Central memory CD8-positive, alpha-beta T cell (primary cell): ENCODE measurements around the gene NUCKS1.
A peak's percentile ranks its signal among the peaks of the same experiment; 100 is the strongest.

ENCODE experiments used
- ATAC-seq: fragments of 150-1000 bp; cut with Tn5 transposase; replicated peaks from 2 replicates; pipeline ENCODE4 v1.10.0; 2022; ENCODE audit warnings: mild to moderate bottlenecking, moderate FRiP score, moderate number of reproducible peaks; ENCODE audit not compliant: poor library complexity, severe bottlenecking; ENCODE audit errors: extremely low read depth
- DNase-seq, 2 donors: peaks; one replicate each; pipeline ENCODE4 v3.0.0; 2021; ENCODE audit warnings: low spot score in 2 of 2
- H3K27ac Mint-ChIP-seq: one replicate; pipeline ENCODE4 v1.8.0; 2022; ENCODE audit warnings: low read depth, mild to moderate bottlenecking, moderate library complexity, mixed read lengths
- H3K27me3 Mint-ChIP-seq: one replicate; pipeline ENCODE4 v1.8.0; 2022; ENCODE audit warnings: mixed read lengths
- H3K36me3 Mint-ChIP-seq: one replicate; pipeline ENCODE4 v1.8.0; 2022; ENCODE audit warnings: mild to moderate bottlenecking, moderate library complexity, mixed read lengths; ENCODE audit not compliant: insufficient read depth
- H3K4me1 Mint-ChIP-seq: one replicate; pipeline ENCODE4 v1.8.0; 2022; ENCODE audit warnings: mixed read lengths
- H3K4me3 Mint-ChIP-seq: one replicate; pipeline ENCODE4 v1.8.0; 2022; ENCODE audit warnings: mild to moderate bottlenecking, moderate library complexity, mixed read lengths
- H3K9me3 Mint-ChIP-seq: one replicate; pipeline ENCODE4 v1.8.0; 2022; ENCODE audit warnings: mixed read lengths

The NUCKS1 gene

DNA sequence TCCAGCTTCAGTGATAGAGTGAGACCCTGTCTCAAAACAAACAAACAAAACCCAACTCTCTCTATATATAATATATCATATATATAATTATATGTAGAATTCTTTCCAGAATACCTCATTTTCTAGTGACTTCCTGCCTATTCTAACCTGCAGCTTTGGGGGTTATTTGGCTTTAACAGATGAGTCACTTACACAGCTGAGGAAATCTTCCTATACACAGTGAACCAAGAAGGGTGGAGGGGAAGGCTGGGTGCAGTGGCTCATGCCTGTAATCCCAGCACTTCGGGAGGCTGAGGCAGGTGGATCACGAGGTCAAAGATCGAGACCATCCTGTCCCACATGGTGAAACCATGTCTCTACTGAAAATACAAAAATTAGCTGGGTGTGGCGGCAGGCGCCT is 16.1 kb upstream of the NUCKS1 start:
- DNase-seq = no peak

DNA sequence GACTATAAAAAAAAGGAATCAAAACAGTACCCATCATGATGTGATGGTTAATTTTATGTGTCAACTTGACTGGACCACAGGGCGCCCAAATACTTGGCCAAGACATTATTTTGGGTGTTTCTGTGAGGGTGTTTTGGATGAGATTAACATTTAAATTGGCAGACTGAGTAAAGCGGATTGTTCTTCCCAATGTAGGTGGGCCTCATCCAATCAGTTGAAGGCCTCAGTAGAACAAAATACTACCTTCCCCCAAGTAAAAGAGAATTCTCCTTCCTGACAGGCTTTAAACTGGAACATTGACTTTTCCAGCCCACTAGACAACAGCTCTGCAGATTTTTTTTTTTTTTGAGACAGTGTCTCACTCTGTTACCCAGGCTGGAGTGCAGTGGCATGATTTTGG is 14.6 kb upstream of the NUCKS1 start:
- DNase-seq (no peak), ATAC-seq (no peak)
- no peak overlapping the region for H3K4me3 Mint-ChIP-seq
- H3K27ac Mint-ChIP-seq = no peak overlapping the region
- no peaks in the 10 kb centered on the region for H3K27me3 Mint-ChIP-seq
- peaks cover 26% of the 10 kb centered on the region for H3K36me3 Mint-ChIP-seq
- H3K9me3 Mint-ChIP-seq = no peaks in the 10 kb centered on the region
- H3K4me1 Mint-ChIP-seq = peaks cover 7% of the 10 kb centered on the region

More for the DNA sequence above, 16.1 kb upstream of the NUCKS1 start:
- no peak for ATAC-seq
- no peaks in the 10 kb centered on the region for H3K27me3 Mint-ChIP-seq
- H3K36me3 Mint-ChIP-seq = peaks cover 41% of the 10 kb centered on the region
- peaks cover 15% of the 10 kb centered on the region for H3K4me1 Mint-ChIP-seq
- H3K9me3 Mint-ChIP-seq = no peaks in the 10 kb centered on the region
- H3K27ac Mint-ChIP-seq = no peak overlapping the region
- no peak overlapping the region for H3K4me3 Mint-ChIP-seq

- no peaks in the 10 kb centered on the region for H3K9me3 Mint-ChIP-seq
- peaks cover 7% of the 10 kb centered on the region for H3K4me1 Mint-ChIP-seq
- no peak for ATAC-seq
- no peak overlapping the region for H3K27ac Mint-ChIP-seq
- no peaks in the 10 kb centered on the region for H3K27me3 Mint-ChIP-seq
- no peak overlapping the region for H3K4me3 Mint-ChIP-seq
- H3K36me3 Mint-ChIP-seq = peaks cover 20% of the 10 kb centered on the region
- DNase-seq = no peak
These were observed 14.0 kb upstream of the NUCKS1 start for GRCh38 chr1:205763980-205764379.

- Mint-ChIP-seq H3K4me3 (no peak overlapping the region), H3K36me3 (peaks cover 3% of the 10 kb centered on the region)
- no peak for ATAC-seq
These were observed 10.6 kb upstream of the NUCKS1 start for GRCh38 chr1:205760606-205761005.

DNA sequence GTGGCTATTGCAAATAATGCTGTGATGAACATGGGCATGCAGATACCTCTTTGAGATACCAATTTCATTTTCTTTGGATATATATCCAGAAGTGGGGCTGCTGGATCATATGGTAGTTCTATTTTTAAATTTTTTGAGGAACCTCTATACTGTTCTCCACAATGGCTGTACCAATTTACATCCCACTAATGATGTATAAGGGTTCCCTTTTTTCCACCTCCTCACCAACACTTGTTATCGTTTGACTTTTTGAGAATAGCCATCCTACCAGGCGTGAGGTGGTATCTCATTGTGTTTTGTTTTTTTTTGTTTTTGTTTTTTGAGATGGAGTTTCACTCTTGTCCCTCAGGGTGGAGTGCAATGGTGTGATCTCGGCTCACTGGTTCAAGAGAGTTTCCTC is 6.6 kb upstream of the NUCKS1 start:
- Mint-ChIP-seq H3K4me3 (no peak overlapping the region), H3K4me1 (no peaks in the 10 kb centered on the region), H3K27ac (no peak overlapping the region), H3K36me3 (peaks cover 6% of the 10 kb centered on the region), H3K9me3 (no peaks in the 10 kb centered on the region), H3K27me3 (no peaks in the 10 kb centered on the region)
- no peak for ATAC-seq
- no peak for DNase-seq

More at GRCh38 chr1:205760606-205761005, 10.6 kb upstream of the NUCKS1 start:
- Mint-ChIP-seq H3K4me1 (no peaks in the 10 kb centered on the region), H3K9me3 (no peaks in the 10 kb centered on the region), H3K27me3 (no peaks in the 10 kb centered on the region), H3K27ac (no peak overlapping the region)
- DNase-seq = no peak

- Mint-ChIP-seq H3K9me3 (no peaks in the 10 kb centered on the region), H3K4me3 (no peak overlapping the region), H3K36me3 (peaks cover 9% of the 10 kb centered on the region), H3K4me1 (peaks cover 5% of the 10 kb centered on the region), H3K27me3 (no peaks in the 10 kb centered on the region), H3K27ac (no peak overlapping the region)
- no peak for ATAC-seq
- no peak for DNase-seq
These were observed 4.9 kb upstream of the NUCKS1 start for GRCh38 chr1:205754857-205755256.

DNA sequence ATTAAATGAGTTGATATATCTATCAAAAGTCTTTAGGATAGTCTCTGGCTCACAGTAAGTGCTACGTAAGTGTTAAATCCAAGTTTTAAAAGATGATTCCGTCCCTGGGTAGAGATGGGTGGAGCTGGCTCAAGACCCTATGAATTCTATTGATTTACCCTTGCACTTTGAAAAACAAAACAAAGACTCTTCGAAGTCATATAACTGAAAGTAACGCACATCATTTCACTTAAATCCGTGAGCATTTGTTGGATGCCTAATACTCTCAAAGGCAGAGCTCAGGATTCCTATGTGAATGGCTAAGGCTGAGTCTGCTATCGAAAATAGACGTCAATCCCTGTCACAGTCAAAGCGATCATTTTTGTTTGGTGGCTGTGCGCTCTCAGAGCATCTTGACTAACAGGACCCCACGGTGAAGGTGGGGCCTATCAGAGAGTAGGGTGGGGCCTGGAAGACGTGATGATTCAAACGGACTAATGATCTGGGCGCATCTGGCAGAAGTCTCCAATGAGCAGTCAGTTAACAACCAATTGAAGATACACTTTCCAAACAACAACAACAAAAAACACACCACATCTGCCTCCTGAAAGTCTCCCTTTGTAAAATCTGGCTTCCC is 1.2 kb upstream of the NUCKS1 start:
- peaks cover 28% of the 10 kb centered on the region for H3K36me3 Mint-ChIP-seq
- peaks cover 31% of the 10 kb centered on the region for H3K4me1 Mint-ChIP-seq
- ATAC-seq (no peak), DNase-seq (no peak)
- no peaks in the 10 kb centered on the region for H3K9me3 Mint-ChIP-seq
- no peaks in the 10 kb centered on the region for H3K27me3 Mint-ChIP-seq
- no peak overlapping the region for H3K27ac Mint-ChIP-seq
- H3K4me3 Mint-ChIP-seq = peak overlapping the region; percentile 98

DNA sequence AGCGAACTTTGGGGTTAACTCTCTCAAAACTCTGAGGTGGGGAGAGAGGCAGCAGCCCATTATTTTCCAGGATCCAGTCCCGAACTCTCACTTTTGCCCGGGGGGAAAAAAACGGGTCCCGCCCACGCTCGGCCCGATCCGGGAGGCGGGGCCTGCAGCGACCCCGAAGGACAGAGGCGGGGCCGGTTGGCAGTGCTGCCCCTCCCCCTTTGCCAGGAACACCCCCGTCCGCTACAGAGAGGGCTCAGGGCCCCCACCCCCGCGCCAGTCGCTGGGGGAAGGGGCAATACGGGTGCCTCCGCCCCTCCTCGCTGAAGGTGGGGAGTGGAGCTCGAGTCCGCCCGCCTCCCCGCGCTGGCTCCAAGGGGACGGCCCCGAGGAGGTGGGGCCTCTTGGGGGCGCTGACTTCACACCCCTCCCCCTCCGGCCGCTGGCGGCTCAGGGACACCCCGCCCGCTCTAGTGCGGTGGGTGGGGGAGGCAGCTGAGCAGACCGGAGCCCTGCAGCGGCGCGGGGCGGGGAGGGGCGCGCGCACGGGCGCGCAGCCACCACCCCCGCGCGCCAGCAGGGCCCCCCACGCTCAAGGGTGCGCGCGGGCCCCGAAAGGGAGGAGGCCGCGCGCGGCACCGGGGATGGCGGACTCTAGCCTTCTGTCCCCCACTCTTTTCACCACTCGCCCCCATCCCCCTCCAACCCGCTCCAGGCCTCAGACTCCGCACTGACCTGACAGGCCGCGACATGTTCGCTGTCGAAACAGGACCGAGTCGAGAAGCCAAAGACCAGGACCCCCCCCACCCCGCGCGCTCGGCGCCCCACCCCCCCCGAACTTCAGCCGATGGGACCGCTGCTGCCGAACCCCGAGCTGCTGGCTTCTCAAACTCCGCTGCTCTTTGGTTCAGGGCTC is 496 bp downstream of the NUCKS1 start:
- peak; percentile 73 for ATAC-seq
- H3K36me3 Mint-ChIP-seq = peaks cover 31% of the 10 kb centered on the region
- no peaks in the 10 kb centered on the region for H3K9me3 Mint-ChIP-seq
- peak; percentile 92 to 97 for DNase-seq
- H3K27ac Mint-ChIP-seq = peak overlapping the region; percentile 99
- peak overlapping the region; percentile 98 for H3K4me3 Mint-ChIP-seq
- H3K4me1 Mint-ChIP-seq = peaks cover 32% of the 10 kb centered on the region
- H3K27me3 Mint-ChIP-seq = no peaks in the 10 kb centered on the region

GRCh38 chr1:205748403-205749233 is 1.4 kb downstream of the NUCKS1 start:
- peaks cover 33% of the 10 kb centered on the region for H3K36me3 Mint-ChIP-seq
- DNase-seq (no peak), ATAC-seq (peak; percentile 12)
- peaks cover 38% of the 10 kb centered on the region for H3K4me1 Mint-ChIP-seq
- H3K9me3 Mint-ChIP-seq = no peaks in the 10 kb centered on the region
- peak overlapping the region; percentile 99 for H3K27ac Mint-ChIP-seq
- no peaks in the 10 kb centered on the region for H3K27me3 Mint-ChIP-seq
- peak overlapping the region; percentile 98 for H3K4me3 Mint-ChIP-seq

DNA sequence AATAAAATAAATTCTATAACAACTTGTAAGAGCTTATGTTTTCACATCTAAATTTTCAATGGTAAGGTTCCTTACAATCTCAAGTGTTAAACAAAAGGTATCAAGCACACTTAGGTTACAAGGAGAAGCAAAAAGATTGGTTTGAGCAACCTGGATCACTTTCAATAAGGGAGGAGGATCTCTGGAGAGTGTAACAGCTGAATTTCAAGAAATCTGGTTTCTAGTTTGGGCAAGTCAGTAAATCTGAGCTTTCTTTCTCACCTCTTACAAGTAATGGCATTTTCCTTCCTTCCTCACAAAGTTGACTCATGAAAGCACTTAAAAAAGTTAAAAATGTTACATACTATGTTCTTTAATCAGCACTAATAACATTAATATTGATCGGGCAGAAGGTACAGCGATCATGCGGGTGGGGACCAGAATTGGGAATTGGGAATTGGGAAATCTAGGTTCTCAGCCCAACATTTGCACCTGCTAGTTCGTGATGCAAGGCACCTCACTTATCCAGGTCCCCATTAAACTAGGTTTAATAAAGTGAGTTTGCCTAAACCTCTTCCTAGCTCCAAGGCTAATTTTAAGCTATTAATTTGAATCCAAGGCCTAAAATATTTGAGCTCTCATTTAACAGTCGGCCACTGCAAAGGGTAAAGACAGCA is 3.1 kb downstream of the NUCKS1 start:
- peaks cover 33% of the 10 kb centered on the region for H3K36me3 Mint-ChIP-seq
- H3K4me3 Mint-ChIP-seq = peak overlapping the region; percentile 23
- ATAC-seq (no peak), DNase-seq (no peak)
- H3K9me3 Mint-ChIP-seq = no peaks in the 10 kb centered on the region
- no peaks in the 10 kb centered on the region for H3K27me3 Mint-ChIP-seq
- peak overlapping the region; percentile 67 for H3K27ac Mint-ChIP-seq
- peaks cover 50% of the 10 kb centered on the region for H3K4me1 Mint-ChIP-seq

DNA sequence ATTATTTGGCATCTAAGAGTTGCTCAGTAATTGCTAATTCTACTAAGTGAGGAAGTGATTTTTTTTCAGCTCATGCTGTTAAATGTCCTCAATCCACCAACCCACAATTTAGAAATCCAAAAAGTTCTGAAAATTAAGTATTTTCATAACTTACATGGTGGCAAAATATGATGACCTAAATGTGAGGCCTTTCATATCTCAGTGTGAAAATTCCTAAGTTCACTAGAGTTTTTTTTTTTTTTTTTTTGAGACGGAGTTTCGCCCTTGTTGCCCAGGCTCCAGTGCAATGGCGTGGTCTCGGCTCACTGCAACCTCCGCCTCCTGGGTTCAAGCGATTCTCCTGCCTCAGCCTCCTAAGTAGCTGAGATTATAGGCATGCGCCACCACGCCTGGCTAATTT is 5.6 kb downstream of the NUCKS1 start:
- Mint-ChIP-seq H3K27ac (no peak overlapping the region), H3K36me3 (peaks cover 28% of the 10 kb centered on the region), H3K27me3 (no peaks in the 10 kb centered on the region), H3K4me1 (peaks cover 54% of the 10 kb centered on the region), H3K9me3 (no peaks in the 10 kb centered on the region), H3K4me3 (no peak overlapping the region)
- no peak for ATAC-seq
- no peak for DNase-seq

DNA sequence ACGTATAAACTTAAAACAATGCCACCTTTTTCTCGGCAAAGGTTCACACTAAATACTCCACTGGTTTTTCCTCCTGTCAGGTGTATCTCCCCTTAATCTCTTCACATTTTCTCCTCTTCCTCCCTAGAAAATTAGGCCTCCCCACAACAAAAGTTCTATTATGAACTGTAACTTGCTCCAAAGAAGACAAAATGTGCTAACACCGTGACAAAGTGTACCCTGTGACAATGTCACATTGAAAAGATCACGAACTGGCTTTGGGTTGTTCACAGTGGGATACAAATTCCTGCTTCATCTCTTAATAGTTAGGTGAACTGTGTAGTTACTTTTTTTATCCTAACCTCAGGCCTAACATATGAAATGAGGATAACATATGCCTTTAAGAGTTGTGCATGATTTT is 6.0 kb downstream of the NUCKS1 start:
- H3K27me3 Mint-ChIP-seq = no peaks in the 10 kb centered on the region
- H3K9me3 Mint-ChIP-seq = no peaks in the 10 kb centered on the region
- no peak overlapping the region for H3K27ac Mint-ChIP-seq
- no peak for DNase-seq
- no peak for ATAC-seq
- H3K4me1 Mint-ChIP-seq = peaks cover 57% of the 10 kb centered on the region
- H3K4me3 Mint-ChIP-seq = no peak overlapping the region
- H3K36me3 Mint-ChIP-seq = peaks cover 30% of the 10 kb centered on the region
